H1 (cell line): ENCODE data around the gene UVRAG. TPM values are rescaled to one million over a fixed set of nuclear protein-coding genes. Genes with fewer than 3 reads are reported as not detected.

Experiments
- CTCF ChIA-PET: fragments of 300-600 bp; sonication (Branson Sonifier 250); formaldehyde crosslinking; loops from one replicate; lab custom pipeline; 2021; ENCODE audit not compliant: partially characterized antibody; lab: Charles Lee
- POLR2A ChIA-PET: fragments of 300-600 bp; sonication (Branson Sonifier 250); formaldehyde crosslinking; loops from one replicate; lab custom pipeline; 2021; ENCODE audit warnings: inconsistent platforms; ENCODE audit not compliant: partially characterized antibody; lab: Charles Lee
- DNase-seq, 2 experiments: peaks; one replicate each; pipeline versions ENCODE4 v3.0.0 to v3.0.0-alpha.2; 2010 to 2022; ENCODE audit warnings: low spot score in 2 of 2, low read depth in 1 of 2, mixed read lengths in 1 of 2
- FAIRE-seq: peaks from 2 replicates; lab custom pipeline; 2011; peaks lifted over from hg19 to GRCh38; lab: Jason Lieb, UNC
- H2AFZ ChIP-seq: 2 replicates; pipeline ENCODE4 v1.8.1; 2012; ENCODE audit warnings: low read length, inconsistent platforms
- H2AK5ac ChIP-seq: 2 replicates; pipeline ENCODE4 v1.6.1; 2013; ENCODE audit warnings: low read depth, low read length
- H2BK120ac ChIP-seq: replicated peaks from 2 replicates; pipeline ENCODE3; 2013; ENCODE audit warnings: low read depth, low read length, inconsistent platforms
- H2BK12ac ChIP-seq: 2 replicates; pipeline ENCODE4 v1.6.1; 2013; ENCODE audit warnings: low read depth, low read length
- H2BK15ac ChIP-seq: 2 replicates; pipeline ENCODE4 v1.6.1; 2013; ENCODE audit warnings: low read length
- H2BK20ac ChIP-seq: 2 replicates; pipeline ENCODE4 v1.6.1; 2013; ENCODE audit warnings: low read length
- H2BK5ac ChIP-seq: 2 replicates; pipeline ENCODE4 v1.6.1; 2013; ENCODE audit warnings: low read depth, low read length
- H3K14ac ChIP-seq: 2 replicates; pipeline ENCODE4 v1.6.1; 2013; ENCODE audit warnings: inconsistent platforms; ENCODE audit not compliant: insufficient read length
- H3K18ac ChIP-seq: 2 replicates; pipeline ENCODE4 v1.6.1; 2013; ENCODE audit warnings: low read length; ENCODE audit errors: extremely low read depth
- H3K23ac ChIP-seq: 2 replicates; pipeline ENCODE4 v1.6.1; 2013; ENCODE audit warnings: inconsistent platforms; ENCODE audit not compliant: insufficient read length
- H3K23me2 ChIP-seq: 2 replicates; pipeline ENCODE4 v1.6.1; 2013; ENCODE audit warnings: low read depth, low read length
- H3K27ac ChIP-seq: 2 replicates; pipeline ENCODE4 v1.6.1; 2011; ENCODE audit warnings: low read depth, low read length, inconsistent platforms
- H3K27me3 ChIP-seq, 4 experiments: replicated peaks in 1 of 4; 1 replicate in 1 of 4; 2 replicates in 3 of 4; pipeline versions ENCODE4 v1.6.1 to v1.8.1; 2011 to 2013; ENCODE audit warnings: low read length in 3 of 4, mild to moderate bottlenecking in 3 of 4, inconsistent platforms in 2 of 4, mixed read lengths in 2 of 4, moderate library complexity in 1 of 4; ENCODE audit not compliant: control insufficient read depth in 3 of 4, insufficient read depth in 3 of 4; ENCODE audit errors: extremely low read depth in 1 of 4
- H3K36me3 ChIP-seq, 4 experiments: 2 replicates each; pipeline versions ENCODE4 v1.6.1 to v1.8.1; 2011 to 2013; ENCODE audit warnings: mild to moderate bottlenecking in 4 of 4, low read length in 3 of 4, moderate library complexity in 2 of 4, control low read depth in 1 of 4, inconsistent platforms in 1 of 4; ENCODE audit not compliant: insufficient read depth in 4 of 4, control insufficient read depth in 2 of 4
- H3K4ac ChIP-seq: replicated peaks from 2 replicates; pipeline ENCODE3; 2013; ENCODE audit warnings: low read length, low read depth, mixed read lengths, inconsistent platforms; ENCODE audit not compliant: insufficient read length
- H3K4me1 ChIP-seq, 4 experiments: replicated peaks in 1 of 4; 1 replicate in 1 of 4; 2 replicates in 3 of 4; pipeline versions ENCODE4 v1.6.1 to v1.8.1; 2011 to 2013; ENCODE audit warnings: low read length in 3 of 4, inconsistent platforms in 2 of 4, mixed read lengths in 1 of 4; ENCODE audit not compliant: insufficient read depth in 4 of 4, control insufficient read depth in 3 of 4
- H3K4me2 ChIP-seq, 2 experiments: 2 replicates each; pipeline versions ENCODE4 v1.6.1 to v1.8.1; 2011 to 2013; ENCODE audit warnings: low read depth in 2 of 2, low read length in 2 of 2, control low read depth in 1 of 2, inconsistent platforms in 1 of 2, mild to moderate bottlenecking in 1 of 2; ENCODE audit not compliant: insufficient read depth in 1 of 2
- H3K4me3 ChIP-seq, 4 experiments: fragments of 200-600, 300-600 bp in 1 of 4; sonication (generic), shearing (Covaris generic), sonication (Bioruptor Twin) in 1 of 4; 2 replicates each; pipeline versions ENCODE4 v1.5.1 to v1.8.1; 2011 to 2016; ENCODE audit warnings: low read length in 4 of 4, low read depth in 3 of 4, control low read depth in 2 of 4, inconsistent platforms in 2 of 4, mild to moderate bottlenecking in 2 of 4, mixed read lengths in 1 of 4, moderate library complexity in 1 of 4; ENCODE audit not compliant: insufficient read depth in 2 of 4; ENCODE audit errors: extremely low read depth in 1 of 4
- H3K56ac ChIP-seq: replicated peaks from 2 replicates; pipeline ENCODE3; 2013; ENCODE audit warnings: low read depth, mild to moderate bottlenecking, mixed read lengths, low read length, inconsistent platforms; ENCODE audit not compliant: insufficient read length
- H3K79me1 ChIP-seq: 2 replicates; pipeline ENCODE4 v1.6.1; 2013; ENCODE audit warnings: low read depth, low read length, control low read depth
- H3K79me2 ChIP-seq, 2 experiments: 2 replicates each; pipeline versions ENCODE4 v1.6.1 to v1.8.1; 2012 to 2013; ENCODE audit warnings: low read length in 2 of 2, mild to moderate bottlenecking in 2 of 2, inconsistent platforms in 1 of 2; ENCODE audit not compliant: insufficient read depth in 2 of 2, control insufficient read depth in 1 of 2
- H3K9ac ChIP-seq, 4 experiments: replicated peaks in 1 of 4; 1 replicate in 1 of 4; 2 replicates in 3 of 4; pipeline versions ENCODE4 v1.6.1 to v1.8.1; 2011 to 2013; ENCODE audit warnings: low read depth in 3 of 4, low read length in 3 of 4, control low read depth in 2 of 4, mild to moderate bottlenecking in 2 of 4, moderate library complexity in 2 of 4, inconsistent platforms in 1 of 4; ENCODE audit errors: extremely low read depth in 1 of 4
- H3K9me3 ChIP-seq, 2 experiments: 2 replicates each; pipeline versions ENCODE4 v1.6.1 to v1.8.1; 2012 to 2013; ENCODE audit warnings: mild to moderate bottlenecking in 2 of 2, moderate library complexity in 2 of 2, control low read depth in 1 of 2, inconsistent platforms in 1 of 2, low read depth in 1 of 2, low read length in 1 of 2, mixed read lengths in 1 of 2; ENCODE audit not compliant: insufficient read depth in 2 of 2
- H4K20me1 ChIP-seq, 2 experiments: replicated peaks in 1 of 2; 2 replicates each; pipeline versions ENCODE3 to v1.8.1; 2011 to 2013; ENCODE audit warnings: inconsistent platforms in 2 of 2, low read length in 2 of 2, mild to moderate bottlenecking in 1 of 2; ENCODE audit not compliant: insufficient read depth in 2 of 2, control insufficient read depth in 1 of 2
- H4K5ac ChIP-seq: 2 replicates; pipeline ENCODE4 v1.6.1; 2013; ENCODE audit warnings: low read length, low read depth, mixed read lengths, inconsistent platforms; ENCODE audit not compliant: insufficient read length
- H4K8ac ChIP-seq: 2 replicates; pipeline ENCODE4 v1.8.0; 2013; ENCODE audit warnings: mild to moderate bottlenecking, moderate library complexity, low read length, inconsistent platforms; ENCODE audit not compliant: insufficient read depth; ENCODE audit errors: extremely low read depth
- H4K91ac ChIP-seq: replicated peaks from 2 replicates; pipeline ENCODE3; 2013; ENCODE audit warnings: low read length, mixed read lengths, inconsistent platforms; ENCODE audit not compliant: insufficient read length
- BCL11A ChIP-seq, 2 experiments: IDR thresholded peaks; one replicate each; pipeline ENCODE4 v1.6.1; 2011; ENCODE audit warnings: low read depth in 2 of 2, low read length in 2 of 2, mild to moderate bottlenecking in 2 of 2
- WGBS, 2 experiments: shearing (Covaris generic) in 1 of 2; methylation state at CpG; one replicate each; pipeline versions ENCODE4 v1.1.6 to v1.1.7; 2013 to 2015; ENCODE audit warnings: low lambda C conversion rate in 2 of 2, mixed read lengths in 2 of 2, inconsistent platforms in 1 of 2, low coverage in 1 of 2, missing lambda C conversion rate in 1 of 2; ENCODE audit not compliant: insufficient replicate concordance in 2 of 2, insufficient coverage in 1 of 2, insufficient read length in 1 of 2; ENCODE audit errors: extremely low coverage in 1 of 2, missing lambda C conversion rate in 1 of 2; 5-methylcytosine and 5-hydroxymethylcytosine counted together
- polyA plus RNA-seq, 7 experiments: library from polyadenylated mRNA; depleted of rRNA in 3 of 7; stranded (reverse) in 5 of 7; unstranded in 2 of 7; fragments of >200 nt in 5 of 7; fragments of 200-250 nt in 2 of 7; gene quantifications; 1 replicate in 5 of 7; 2 replicates in 1 of 7; 4 replicates in 1 of 7; pipeline versions ENCODE4 v1.2.1 to v1.2.3, GENCODE V29; 2011 to 2013; ENCODE audit warnings: missing spikeins in 2 of 7, mixed read lengths in 2 of 7
- total RNA-seq: library from RNA; stranded (reverse); fragmentation: NEBNext Ultra II Directional; extraction: Animal tissue kit (Norgen Biotek cat#: 25700); gene quantifications from 2 replicates; pipeline ENCODE4 v1.2.1, GENCODE V29; 2021

UVRAG gene
- total and polyA plus RNA-seq, 2 of the 8 experiments (the other 6 are each of a cell fraction or from before 2014, with no cell fraction given): 5.5 to 14.7 TPM

DNA sequence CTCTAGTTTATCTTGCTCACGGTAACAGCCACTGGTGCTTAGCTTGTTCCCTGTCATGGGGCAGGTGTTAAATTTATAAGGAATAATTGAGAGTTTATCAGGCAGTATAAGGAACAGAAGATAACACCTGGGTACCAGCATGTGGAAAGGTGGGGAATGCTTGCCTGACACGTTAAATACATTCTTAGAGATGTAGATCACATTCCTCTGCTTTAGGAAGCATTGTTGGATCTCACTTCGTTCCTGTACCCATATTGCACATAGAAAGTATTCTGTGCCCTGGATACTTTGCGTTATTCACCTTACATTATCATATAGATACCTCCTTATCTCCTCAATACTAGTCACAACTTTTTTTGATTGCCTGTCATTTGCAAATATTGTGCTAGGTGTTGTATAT is 114.7 kb downstream of the UVRAG start:
- H2BK5ac ChIP-seq: no peak overlapping the region
- H2BK15ac ChIP-seq: no peak overlapping the region
- no peak for DNase-seq
- TF ChIP-seq BCL11A (IDR thresholded peaks at IDR 0.05; ENCODE audit: low read depth in 2 of 2, low read length in 2 of 2): no peak
- H2AK5ac ChIP-seq: no peak overlapping the region
- H3K4me2 ChIP-seq: no peak overlapping the region
- no peak overlapping the region for H3K9ac ChIP-seq
- no peaks in the 10 kb centered on the region for H3K79me1 ChIP-seq
- H3K9me3 ChIP-seq: no peaks in the 10 kb centered on the region
- no peaks in the 10 kb centered on the region; a peak in 1 of 8 replicates for H3K36me3 ChIP-seq
- no peak overlapping the region for H3K14ac ChIP-seq
- no peak overlapping the region for H2BK120ac ChIP-seq
- H3K27ac ChIP-seq: no peak overlapping the region
- no peak overlapping the region for H3K18ac ChIP-seq
- no peak overlapping the region for H2BK12ac ChIP-seq
- no peak overlapping the region for H4K91ac ChIP-seq
- H2AFZ ChIP-seq: no peak overlapping the region
- no peak overlapping the region for H3K56ac ChIP-seq
- H3K23ac ChIP-seq: no peak overlapping the region
- 87% methylated on average over 4 of the region's 4 CpGs; no CpG with 5 or more reads in 1 of the 2 experiments for WGBS, 2 experiments
- no peak overlapping the region for H4K8ac ChIP-seq
- H3K4ac ChIP-seq: no peak overlapping the region
- ChIA-PET CTCF (interaction anchor here (1.1 kb wide), 1 partner anchor 262 kb away, joined by 3 read pairs; no protein-coding TSS in a partner anchor), POLR2A (no interaction called here)
- H4K20me1 ChIP-seq: no peaks in the 10 kb centered on the region
- no peak overlapping the region for H2BK20ac ChIP-seq
- no peak overlapping the region for H4K5ac ChIP-seq
- H3K79me2 ChIP-seq: no peaks in the 10 kb centered on the region
- no peak overlapping the region for H3K4me3 ChIP-seq
- FAIRE-seq: no peak
- no peaks in the 10 kb centered on the region for H3K27me3 ChIP-seq
- H3K4me1 ChIP-seq: no peaks in the 10 kb centered on the region
- no peaks in the 10 kb centered on the region for H3K23me2 ChIP-seq
